ENCODE results near the gene SLC9A1.
"Not testable (repeated sequence)": the region's sequence is repeated elsewhere in the genome, so short reads cannot be mapped to it uniquely, and the experiment has no call there.

Gene SLC9A1

GRCh38 chr1:27154991-27155781, at the start of gene SLC9A1:
SLC9A1 (minus strand) TSS chr1:27155125; CDS start chr1:27154334, 791 bp downstream.
- peak within 1 kb of the TSS; percentile 91 for H3K4me3 Mint-ChIP-seq
- H3K9me3 Mint-ChIP-seq, result no peaks in the 10 kb centered on the region
- peak within 1 kb of the TSS; percentile 99 for H3K27ac Mint-ChIP-seq
- H3K4me1 Mint-ChIP-seq (ENCODE audit: low read depth), result peaks cover 43% of the 10 kb centered on the region
- H3K36me3 Mint-ChIP-seq (ENCODE audit: low read depth), result no peaks in the 10 kb centered on the region
- H3K27me3 Mint-ChIP-seq (ENCODE audit: low read depth), result no peaks in the 10 kb centered on the region

GRCh38 chr1:27203946-27204345, 49.0 kb upstream of the SLC9A1 start:
- no peaks in the 10 kb centered on the region for H3K36me3 Mint-ChIP-seq (ENCODE audit: low read depth)
- no peaks in the 10 kb centered on the region for H3K27me3 Mint-ChIP-seq (ENCODE audit: low read depth)
- no peaks in the 10 kb centered on the region for H3K9me3 Mint-ChIP-seq
- H3K27ac Mint-ChIP-seq, result no peak overlapping the region
- H3K4me3 Mint-ChIP-seq, result no peak overlapping the region
- H3K4me1 Mint-ChIP-seq (ENCODE audit: low read depth), result no peaks in the 10 kb centered on the region

GRCh38 chr1:27201295-27201694, 46.4 kb upstream of the SLC9A1 start:
- H3K4me1 Mint-ChIP-seq (ENCODE audit: low read depth), result peaks cover 8% of the 10 kb centered on the region
- no peak overlapping the region for H3K27ac Mint-ChIP-seq
- H3K9me3 Mint-ChIP-seq, result no peaks in the 10 kb centered on the region
- no peaks in the 10 kb centered on the region for H3K27me3 Mint-ChIP-seq (ENCODE audit: low read depth)
- no peaks in the 10 kb centered on the region for H3K36me3 Mint-ChIP-seq (ENCODE audit: low read depth)
- no peak overlapping the region for H3K4me3 Mint-ChIP-seq

- H3K27ac Mint-ChIP-seq, result no peak overlapping the region
- H3K4me1 Mint-ChIP-seq (ENCODE audit: low read depth), result peaks cover 7% of the 10 kb centered on the region
- no peak overlapping the region for H3K4me3 Mint-ChIP-seq
- peaks cover 15% of the 10 kb centered on the region for H3K27me3 Mint-ChIP-seq (ENCODE audit: low read depth)
- H3K36me3 Mint-ChIP-seq (ENCODE audit: low read depth), result no peaks in the 10 kb centered on the region
- H3K9me3 Mint-ChIP-seq, result no peaks in the 10 kb centered on the region
Observed at GRCh38 chr1:27193194-27193593, 38.3 kb upstream of the SLC9A1 start.

GRCh38 chr1:27192039-27192529, 37.2 kb upstream of the SLC9A1 start:
- Mint-ChIP-seq H3K4me3 (no peak overlapping the region), H3K9me3 (no peaks in the 10 kb centered on the region), H3K36me3 (ENCODE audit: low read depth) (no peaks in the 10 kb centered on the region), H3K27me3 (ENCODE audit: low read depth) (peaks cover 15% of the 10 kb centered on the region), H3K4me1 (ENCODE audit: low read depth) (no peaks in the 10 kb centered on the region), H3K27ac (no peak overlapping the region)

- H3K27me3 Mint-ChIP-seq (ENCODE audit: low read depth); H3K4me1 Mint-ChIP-seq (ENCODE audit: low read depth); H3K27ac Mint-ChIP-seq; H3K4me3 Mint-ChIP-seq; H3K36me3 Mint-ChIP-seq (ENCODE audit: low read depth): not testable (repeated sequence)
- H3K9me3 Mint-ChIP-seq, result peaks cover 10% of the 10 kb centered on the region
Observed at GRCh38 chr1:27184665-27185064, 29.7 kb upstream of the SLC9A1 start.

- Mint-ChIP-seq H3K4me1 (ENCODE audit: low read depth) (no peaks in the 10 kb centered on the region), H3K36me3 (ENCODE audit: low read depth) (no peaks in the 10 kb centered on the region), H3K27ac (no peak overlapping the region), H3K9me3 (peaks cover 13% of the 10 kb centered on the region), H3K4me3 (no peak overlapping the region), H3K27me3 (ENCODE audit: low read depth) (no peaks in the 10 kb centered on the region)
Observed at GRCh38 chr1:27179979-27180378, 25.1 kb upstream of the SLC9A1 start.

- Mint-ChIP-seq H3K36me3 (ENCODE audit: low read depth) (no peaks in the 10 kb centered on the region), H3K4me3 (no peak overlapping the region), H3K27ac (no peak overlapping the region), H3K9me3 (peaks cover 13% of the 10 kb centered on the region), H3K27me3 (ENCODE audit: low read depth) (no peaks in the 10 kb centered on the region), H3K4me1 (ENCODE audit: low read depth) (no peaks in the 10 kb centered on the region)
Observed at GRCh38 chr1:27179379-27179778, 24.5 kb upstream of the SLC9A1 start.

GRCh38 chr1:27176954-27177353, 22.0 kb upstream of the SLC9A1 start:
- Mint-ChIP-seq H3K36me3 (ENCODE audit: low read depth) (no peaks in the 10 kb centered on the region), H3K4me3 (no peak overlapping the region), H3K27ac (no peak overlapping the region), H3K4me1 (ENCODE audit: low read depth) (no peaks in the 10 kb centered on the region), H3K27me3 (ENCODE audit: low read depth) (no peaks in the 10 kb centered on the region), H3K9me3 (peaks cover 9% of the 10 kb centered on the region)

- H3K4me1 Mint-ChIP-seq (ENCODE audit: low read depth), result no peaks in the 10 kb centered on the region
Observed at GRCh38 chr1:27176323-27176722, 21.4 kb upstream of the SLC9A1 start.

GRCh38 chr1:27172992-27173391, 18.1 kb upstream of the SLC9A1 start:
- H3K4me1 Mint-ChIP-seq (ENCODE audit: low read depth); H3K27ac Mint-ChIP-seq; H3K36me3 Mint-ChIP-seq (ENCODE audit: low read depth): not testable (repeated sequence)

More at GRCh38 chr1:27176323-27176722, 21.4 kb upstream of the SLC9A1 start:
- H3K4me3 Mint-ChIP-seq, result no peak overlapping the region
- no peaks in the 10 kb centered on the region for H3K27me3 Mint-ChIP-seq (ENCODE audit: low read depth)
- no peak overlapping the region for H3K27ac Mint-ChIP-seq
- H3K9me3 Mint-ChIP-seq, result peaks cover 9% of the 10 kb centered on the region
- H3K36me3 Mint-ChIP-seq (ENCODE audit: low read depth), result no peaks in the 10 kb centered on the region

GRCh38 chr1:27166929-27167328, 12.0 kb upstream of the SLC9A1 start:
- no peak overlapping the region for H3K27ac Mint-ChIP-seq
- no peak overlapping the region for H3K4me3 Mint-ChIP-seq
- H3K27me3 Mint-ChIP-seq (ENCODE audit: low read depth), result no peaks in the 10 kb centered on the region
- H3K4me1 Mint-ChIP-seq (ENCODE audit: low read depth), result peaks cover 4% of the 10 kb centered on the region
- no peaks in the 10 kb centered on the region for H3K9me3 Mint-ChIP-seq
- no peaks in the 10 kb centered on the region for H3K36me3 Mint-ChIP-seq (ENCODE audit: low read depth)

More at GRCh38 chr1:27172992-27173391, 18.1 kb upstream of the SLC9A1 start:
- H3K9me3 Mint-ChIP-seq; H3K4me3 Mint-ChIP-seq; H3K27me3 Mint-ChIP-seq (ENCODE audit: low read depth): not testable (repeated sequence)

- Mint-ChIP-seq H3K9me3 (no peaks in the 10 kb centered on the region), H3K4me1 (ENCODE audit: low read depth) (peaks cover 9% of the 10 kb centered on the region), H3K36me3 (ENCODE audit: low read depth) (no peaks in the 10 kb centered on the region), H3K27me3 (ENCODE audit: low read depth) (no peaks in the 10 kb centered on the region), H3K4me3 (no peak overlapping the region), H3K27ac (no peak overlapping the region)
Observed at GRCh38 chr1:27166351-27166802, 11.5 kb upstream of the SLC9A1 start.

- H3K27ac Mint-ChIP-seq, result no peak overlapping the region
- no peaks in the 10 kb centered on the region for H3K36me3 Mint-ChIP-seq (ENCODE audit: low read depth)
- H3K27me3 Mint-ChIP-seq (ENCODE audit: low read depth), result no peaks in the 10 kb centered on the region
Observed at GRCh38 chr1:27163093-27163492, 8.2 kb upstream of the SLC9A1 start.

GRCh38 chr1:27162090-27162489, 7.2 kb upstream of the SLC9A1 start:
- peak overlapping the region; percentile 82 for H3K27ac Mint-ChIP-seq
- peaks cover 9% of the 10 kb centered on the region for H3K4me1 Mint-ChIP-seq (ENCODE audit: low read depth)
- H3K9me3 Mint-ChIP-seq, result no peaks in the 10 kb centered on the region
- no peaks in the 10 kb centered on the region for H3K36me3 Mint-ChIP-seq (ENCODE audit: low read depth)
- no peaks in the 10 kb centered on the region for H3K27me3 Mint-ChIP-seq (ENCODE audit: low read depth)
- H3K4me3 Mint-ChIP-seq, result no peak overlapping the region

More at GRCh38 chr1:27163093-27163492, 8.2 kb upstream of the SLC9A1 start:
- Mint-ChIP-seq H3K4me1 (ENCODE audit: low read depth) (peaks cover 9% of the 10 kb centered on the region), H3K9me3 (no peaks in the 10 kb centered on the region), H3K4me3 (no peak overlapping the region)

Data from T-helper 1 cell treated with Interleukin-12 subunit alpha and Interleukin-12 subunit beta and Interleukin-4 antibody, amounts not matched to agents 30 μg/mL and 1 μg/mL, for 36 hours (primary cell).